H1 (cell line): ENCODE results near the gene PXDN. TPM values are rescaled to one million over a fixed set of nuclear protein-coding genes. Genes with fewer than 3 reads are reported as not detected.

ENCODE experiments used
- CTCF ChIA-PET: fragments of 300-600 bp; sonication (Branson Sonifier 250); formaldehyde crosslinking; loops from one replicate; lab custom pipeline; 2021; ENCODE audit not compliant: partially characterized antibody; lab: Charles Lee
- POLR2A ChIA-PET: fragments of 300-600 bp; sonication (Branson Sonifier 250); formaldehyde crosslinking; loops from one replicate; lab custom pipeline; 2021; ENCODE audit warnings: inconsistent platforms; ENCODE audit not compliant: partially characterized antibody; lab: Charles Lee
- DNase-seq, 2 experiments: peaks; one replicate each; pipeline versions ENCODE4 v3.0.0 to v3.0.0-alpha.2; 2010 to 2022; ENCODE audit warnings: low spot score in 2 of 2, low read depth in 1 of 2, mixed read lengths in 1 of 2
- FAIRE-seq: peaks from 2 replicates; lab custom pipeline; 2011; peaks lifted over from hg19 to GRCh38; lab: Jason Lieb, UNC
- H2AFZ ChIP-seq: 2 replicates; pipeline ENCODE4 v1.8.1; 2012; ENCODE audit warnings: low read length, inconsistent platforms
- H2AK5ac ChIP-seq: 2 replicates; pipeline ENCODE4 v1.6.1; 2013; ENCODE audit warnings: low read depth, low read length
- H2BK120ac ChIP-seq: replicated peaks from 2 replicates; pipeline ENCODE3; 2013; ENCODE audit warnings: low read depth, low read length, inconsistent platforms
- H2BK12ac ChIP-seq: 2 replicates; pipeline ENCODE4 v1.6.1; 2013; ENCODE audit warnings: low read depth, low read length
- H2BK15ac ChIP-seq: 2 replicates; pipeline ENCODE4 v1.6.1; 2013; ENCODE audit warnings: low read length
- H2BK20ac ChIP-seq: 2 replicates; pipeline ENCODE4 v1.6.1; 2013; ENCODE audit warnings: low read length
- H2BK5ac ChIP-seq: 2 replicates; pipeline ENCODE4 v1.6.1; 2013; ENCODE audit warnings: low read depth, low read length
- H3K14ac ChIP-seq: 2 replicates; pipeline ENCODE4 v1.6.1; 2013; ENCODE audit warnings: inconsistent platforms; ENCODE audit not compliant: insufficient read length
- H3K18ac ChIP-seq: 2 replicates; pipeline ENCODE4 v1.6.1; 2013; ENCODE audit warnings: low read length; ENCODE audit errors: extremely low read depth
- H3K23ac ChIP-seq: 2 replicates; pipeline ENCODE4 v1.6.1; 2013; ENCODE audit warnings: inconsistent platforms; ENCODE audit not compliant: insufficient read length
- H3K23me2 ChIP-seq: 2 replicates; pipeline ENCODE4 v1.6.1; 2013; ENCODE audit warnings: low read depth, low read length
- H3K27ac ChIP-seq: 2 replicates; pipeline ENCODE4 v1.6.1; 2011; ENCODE audit warnings: low read depth, low read length, inconsistent platforms
- H3K27me3 ChIP-seq, 4 experiments: replicated peaks in 1 of 4; 1 replicate in 1 of 4; 2 replicates in 3 of 4; pipeline versions ENCODE4 v1.6.1 to v1.8.1; 2011 to 2013; ENCODE audit warnings: low read length in 3 of 4, mild to moderate bottlenecking in 3 of 4, inconsistent platforms in 2 of 4, mixed read lengths in 2 of 4, moderate library complexity in 1 of 4; ENCODE audit not compliant: control insufficient read depth in 3 of 4, insufficient read depth in 3 of 4; ENCODE audit errors: extremely low read depth in 1 of 4
- H3K36me3 ChIP-seq, 4 experiments: 2 replicates each; pipeline versions ENCODE4 v1.6.1 to v1.8.1; 2011 to 2013; ENCODE audit warnings: mild to moderate bottlenecking in 4 of 4, low read length in 3 of 4, moderate library complexity in 2 of 4, control low read depth in 1 of 4, inconsistent platforms in 1 of 4; ENCODE audit not compliant: insufficient read depth in 4 of 4, control insufficient read depth in 2 of 4
- H3K4ac ChIP-seq: replicated peaks from 2 replicates; pipeline ENCODE3; 2013; ENCODE audit warnings: low read length, low read depth, mixed read lengths, inconsistent platforms; ENCODE audit not compliant: insufficient read length
- H3K4me1 ChIP-seq, 4 experiments: replicated peaks in 1 of 4; 1 replicate in 1 of 4; 2 replicates in 3 of 4; pipeline versions ENCODE4 v1.6.1 to v1.8.1; 2011 to 2013; ENCODE audit warnings: low read length in 3 of 4, inconsistent platforms in 2 of 4, mixed read lengths in 1 of 4; ENCODE audit not compliant: insufficient read depth in 4 of 4, control insufficient read depth in 3 of 4
- H3K4me2 ChIP-seq, 2 experiments: 2 replicates each; pipeline versions ENCODE4 v1.6.1 to v1.8.1; 2011 to 2013; ENCODE audit warnings: low read depth in 2 of 2, low read length in 2 of 2, control low read depth in 1 of 2, inconsistent platforms in 1 of 2, mild to moderate bottlenecking in 1 of 2; ENCODE audit not compliant: insufficient read depth in 1 of 2
- H3K4me3 ChIP-seq, 4 experiments: fragments of 200-600, 300-600 bp in 1 of 4; sonication (generic), shearing (Covaris generic), sonication (Bioruptor Twin) in 1 of 4; 2 replicates each; pipeline versions ENCODE4 v1.5.1 to v1.8.1; 2011 to 2016; ENCODE audit warnings: low read length in 4 of 4, low read depth in 3 of 4, control low read depth in 2 of 4, inconsistent platforms in 2 of 4, mild to moderate bottlenecking in 2 of 4, mixed read lengths in 1 of 4, moderate library complexity in 1 of 4; ENCODE audit not compliant: insufficient read depth in 2 of 4; ENCODE audit errors: extremely low read depth in 1 of 4
- H3K56ac ChIP-seq: replicated peaks from 2 replicates; pipeline ENCODE3; 2013; ENCODE audit warnings: low read depth, mild to moderate bottlenecking, mixed read lengths, low read length, inconsistent platforms; ENCODE audit not compliant: insufficient read length
- H3K79me1 ChIP-seq: 2 replicates; pipeline ENCODE4 v1.6.1; 2013; ENCODE audit warnings: low read depth, low read length, control low read depth
- H3K79me2 ChIP-seq, 2 experiments: 2 replicates each; pipeline versions ENCODE4 v1.6.1 to v1.8.1; 2012 to 2013; ENCODE audit warnings: low read length in 2 of 2, mild to moderate bottlenecking in 2 of 2, inconsistent platforms in 1 of 2; ENCODE audit not compliant: insufficient read depth in 2 of 2, control insufficient read depth in 1 of 2
- H3K9ac ChIP-seq, 4 experiments: replicated peaks in 1 of 4; 1 replicate in 1 of 4; 2 replicates in 3 of 4; pipeline versions ENCODE4 v1.6.1 to v1.8.1; 2011 to 2013; ENCODE audit warnings: low read depth in 3 of 4, low read length in 3 of 4, control low read depth in 2 of 4, mild to moderate bottlenecking in 2 of 4, moderate library complexity in 2 of 4, inconsistent platforms in 1 of 4; ENCODE audit errors: extremely low read depth in 1 of 4
- H3K9me3 ChIP-seq, 2 experiments: 2 replicates each; pipeline versions ENCODE4 v1.6.1 to v1.8.1; 2012 to 2013; ENCODE audit warnings: mild to moderate bottlenecking in 2 of 2, moderate library complexity in 2 of 2, control low read depth in 1 of 2, inconsistent platforms in 1 of 2, low read depth in 1 of 2, low read length in 1 of 2, mixed read lengths in 1 of 2; ENCODE audit not compliant: insufficient read depth in 2 of 2
- H4K20me1 ChIP-seq, 2 experiments: replicated peaks in 1 of 2; 2 replicates each; pipeline versions ENCODE3 to v1.8.1; 2011 to 2013; ENCODE audit warnings: inconsistent platforms in 2 of 2, low read length in 2 of 2, mild to moderate bottlenecking in 1 of 2; ENCODE audit not compliant: insufficient read depth in 2 of 2, control insufficient read depth in 1 of 2
- H4K5ac ChIP-seq: 2 replicates; pipeline ENCODE4 v1.6.1; 2013; ENCODE audit warnings: low read length, low read depth, mixed read lengths, inconsistent platforms; ENCODE audit not compliant: insufficient read length
- H4K8ac ChIP-seq: 2 replicates; pipeline ENCODE4 v1.8.0; 2013; ENCODE audit warnings: mild to moderate bottlenecking, moderate library complexity, low read length, inconsistent platforms; ENCODE audit not compliant: insufficient read depth; ENCODE audit errors: extremely low read depth
- H4K91ac ChIP-seq: replicated peaks from 2 replicates; pipeline ENCODE3; 2013; ENCODE audit warnings: low read length, mixed read lengths, inconsistent platforms; ENCODE audit not compliant: insufficient read length
- ASH2L ChIP-seq: fragments of 200-600, 300-600 bp; sonication (generic); IDR thresholded peaks from one replicate; pipeline ENCODE4 v1.7.1; 2017; ENCODE audit warnings: low read length
- BCL11A ChIP-seq, 2 experiments: IDR thresholded peaks; one replicate each; pipeline ENCODE4 v1.6.1; 2011; ENCODE audit warnings: low read depth in 2 of 2, low read length in 2 of 2, mild to moderate bottlenecking in 2 of 2
- CHD1 ChIP-seq: IDR thresholded peaks from 2 replicates; pipeline ENCODE4 v1.6.1; 2012; ENCODE audit warnings: low read depth, low read length, improper control_type of control experiment
- CTBP2 ChIP-seq: IDR thresholded peaks from 2 replicates; pipeline ENCODE4 v1.7.0; 2011; ENCODE audit warnings: borderline replicate concordance, mild to moderate bottlenecking, moderate library complexity, mixed read lengths, low read length; ENCODE audit not compliant: insufficient read depth, insufficient read length
- EGR1 ChIP-seq: IDR thresholded peaks from 2 replicates; pipeline ENCODE4 v1.6.1; 2011; ENCODE audit warnings: low read depth, low read length, borderline replicate concordance
- FOSL1 ChIP-seq: IDR thresholded peaks from 2 replicates; pipeline ENCODE4 v1.6.1; 2011; ENCODE audit warnings: mild to moderate bottlenecking, low read depth, low read length, moderate library complexity; ENCODE audit not compliant: insufficient read depth
- KDM4A ChIP-seq: IDR thresholded peaks from one replicate; pipeline ENCODE4 v1.7.1; 2012; ENCODE audit warnings: low read depth, mild to moderate bottlenecking, moderate library complexity, low read length, inconsistent platforms; ENCODE audit not compliant: severe bottlenecking
- POLR2AphosphoS5 ChIP-seq: IDR thresholded peaks from 2 replicates; pipeline ENCODE4 v1.6.1; 2011; ENCODE audit warnings: low read depth, low read length
- RXRA ChIP-seq: IDR thresholded peaks from 2 replicates; pipeline ENCODE4 v1.6.1; 2011; ENCODE audit warnings: low read depth, mild to moderate bottlenecking, low read length, moderate library complexity; ENCODE audit not compliant: insufficient read depth
- SAP30 ChIP-seq: fragments of 300-600 bp; sonication (generic); IDR thresholded peaks from 2 replicates; pipeline ENCODE4 v1.7.1; 2012; ENCODE audit warnings: low read length, moderate library complexity, mild to moderate bottlenecking, inconsistent platforms; ENCODE audit not compliant: insufficient read depth, insufficient replicate concordance
- SP4 ChIP-seq: IDR thresholded peaks from 2 replicates; pipeline ENCODE4 v1.6.1; 2012; ENCODE audit warnings: low read length, inconsistent platforms
- WGBS, 2 experiments: shearing (Covaris generic) in 1 of 2; methylation state at CpG; one replicate each; pipeline versions ENCODE4 v1.1.6 to v1.1.7; 2013 to 2015; ENCODE audit warnings: low lambda C conversion rate in 2 of 2, mixed read lengths in 2 of 2, inconsistent platforms in 1 of 2, low coverage in 1 of 2, missing lambda C conversion rate in 1 of 2; ENCODE audit not compliant: insufficient replicate concordance in 2 of 2, insufficient coverage in 1 of 2, insufficient read length in 1 of 2; ENCODE audit errors: extremely low coverage in 1 of 2, missing lambda C conversion rate in 1 of 2; 5-methylcytosine and 5-hydroxymethylcytosine counted together
- polyA plus RNA-seq, 7 experiments: library from polyadenylated mRNA; depleted of rRNA in 3 of 7; stranded (reverse) in 5 of 7; unstranded in 2 of 7; fragments of >200 nt in 5 of 7; fragments of 200-250 nt in 2 of 7; gene quantifications; 1 replicate in 5 of 7; 2 replicates in 1 of 7; 4 replicates in 1 of 7; pipeline versions ENCODE4 v1.2.1 to v1.2.3, GENCODE V29; 2011 to 2013; ENCODE audit warnings: missing spikeins in 2 of 7, mixed read lengths in 2 of 7
- total RNA-seq: library from RNA; stranded (reverse); fragmentation: NEBNext Ultra II Directional; extraction: Animal tissue kit (Norgen Biotek cat#: 25700); gene quantifications from 2 replicates; pipeline ENCODE4 v1.2.1, GENCODE V29; 2021
- TF ChIP-seq, protein P1 (sequence below): IDR thresholded peaks from 2 replicates; pipeline ENCODE4 v1.6.1; 2011; ENCODE audit warnings: low read depth, mild to moderate bottlenecking, low read length; ENCODE audit not compliant: insufficient read depth

Gene PXDN
- total and polyA plus RNA-seq, 2 of the 8 experiments (the other 6 are each of a cell fraction or from before 2014, with no cell fraction given) = 104 to 141 TPM

DNA sequence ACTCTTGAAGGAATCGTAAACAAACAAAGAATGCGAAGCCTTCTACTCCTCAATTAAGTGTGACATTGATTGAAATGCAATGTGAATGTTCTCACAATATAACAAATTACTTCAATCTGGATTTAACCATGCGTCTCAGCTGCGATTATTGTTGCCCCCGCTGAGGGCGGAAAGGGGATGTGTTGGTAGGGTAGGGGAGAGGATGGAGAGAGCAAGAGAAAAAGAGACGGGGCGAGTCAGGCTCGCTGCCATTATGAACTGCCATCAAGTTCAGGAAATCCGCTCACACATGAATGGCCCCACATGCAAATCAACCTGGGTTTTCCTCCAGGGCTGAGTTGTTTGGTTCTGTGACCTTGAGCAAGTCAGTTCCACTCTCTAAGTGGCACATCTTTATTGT, 129.8 kb downstream of the PXDN start:
- Histone ChIP-seq H3K56ac (no peak overlapping the region), H3K9me3 (no peaks in the 10 kb centered on the region), H3K4me3 (no peak overlapping the region; a peak in 1 of 8 replicates), H3K79me1 (no peaks in the 10 kb centered on the region), H3K4me2 (peak overlapping the region; percentile 11 to 53; a peak in 1 of 4 replicates), H2BK5ac (0 out of 2 replicates have a peak overlapping the region, but pooled peaks have one; percentile 71), H4K8ac (no peak overlapping the region), H2BK120ac (peak overlapping the region; percentile 69), H2AFZ (no peak overlapping the region), H3K36me3 (peaks cover 0 to 4% (median 2%) of the 10 kb centered on the region in 4 experiments; a peak in 2 of 8 replicates), H4K5ac (no peak overlapping the region), H4K91ac (peak overlapping the region; percentile 17), H3K27ac (no peak overlapping the region), H3K4ac (peak overlapping the region; percentile 92), H3K18ac (peak overlapping the region; percentile 36; the same call in 1 of the 2 replicates), H3K27me3 (no peaks in the 10 kb centered on the region), H3K79me2 (peaks cover 0 to 6% of the 10 kb centered on the region in 2 experiments; a peak in 1 of 4 replicates), H3K23me2 (no peaks in the 10 kb centered on the region; the same call in 1 of the 2 replicates), H3K14ac (no peak overlapping the region), H2BK12ac (peak overlapping the region; percentile 84; the same call in 1 of the 2 replicates), H3K4me1 (peaks cover 12 to 30% (median 22%) of the 10 kb centered on the region in 4 experiments), H3K23ac (no peak overlapping the region), H2BK15ac (0 out of 2 replicates have a peak overlapping the region, but pooled peaks have one; percentile 29), H2BK20ac (peak overlapping the region; percentile 86), H2AK5ac (peak overlapping the region; percentile 39; the same call in 1 of the 2 replicates), H4K20me1 (no peaks in the 10 kb centered on the region), H3K9ac (no peak overlapping the region)
- POLR2A ChIA-PET = interaction anchor here (0.8 to 4.0 kb wide), 7 partner anchors 9 to 93 kb away, joined by 3 to 57 read pairs (median 6); no protein-coding TSS in a partner anchor
- FAIRE-seq = no peak
- CTCF ChIA-PET = interaction anchor here (0.8 to 2.1 kb wide), 4 partner anchors 9 to 112 kb away, joined by 3 to 5 read pairs (median 3); no protein-coding TSS in a partner anchor
- DNase-seq = no peak
- 53% methylated on average over 10 of the region's 10 CpGs; no CpG with 5 or more reads in 1 of the 2 experiments for WGBS, 2 experiments
- TF ChIP-seq, protein P1, sequence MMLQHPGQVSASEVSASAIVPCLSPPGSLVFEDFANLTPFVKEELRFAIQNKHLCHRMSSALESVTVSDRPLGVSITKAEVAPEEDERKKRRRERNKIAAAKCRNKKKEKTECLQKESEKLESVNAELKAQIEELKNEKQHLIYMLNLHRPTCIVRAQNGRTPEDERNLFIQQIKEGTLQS = no peak
- TF ChIP-seq POLR2AphosphoS5 (no peak), SAP30 (no peak), EGR1 (no peak), SP4 (no peak), CTBP2 (no peak), BCL11A (IDR thresholded peaks at IDR 0.05; ENCODE audit: low read depth in 2 of 2, low read length in 2 of 2) (no peak), RXRA (no peak), FOSL1 (no peak), ASH2L (no peak), CHD1 (no peak), KDM4A (no peak)
